AG04449 (cell line): ENCODE results near the gene GET4.

Source experiments
- CTCF ChIA-PET: fragments of 350-600 bp; formaldehyde crosslinking; extraction: SDS; loops from one replicate; lab custom pipeline; 2021; ENCODE audit warnings: antibody characterized with exemption; lab: Yijun Ruan, JAX
- POLR2A ChIA-PET: fragments of 400-600, 350-600 bp; formaldehyde crosslinking; extraction: SDS; loops from one replicate; lab custom pipeline; 2020; ENCODE audit warnings: antibody characterized with exemption, inconsistent platforms; lab: Yijun Ruan, JAX
- DNase-seq: peaks from one replicate; pipeline ENCODE4 v3.0.0-alpha.2; 2010; ENCODE audit warnings: low read depth, low spot score
- H3K4me3 ChIP-seq: 2 replicates; pipeline ENCODE4 v1.5.1; 2011; ENCODE audit warnings: low read depth, mild to moderate bottlenecking, control low read depth, low read length
- TF ChIP-seq, protein P1 (sequence below): IDR thresholded peaks from one replicate; pipeline ENCODE4 v1.5.1; 2011; ENCODE audit warnings: mild to moderate bottlenecking, moderate library complexity, low read length, control low read depth, inconsistent platforms; ENCODE audit not compliant: insufficient read depth; ENCODE audit errors: missing control alignments

Gene GET4

GRCh38 chr7:832968-833424, 43.4 kb upstream of the GET4 start:
- DNase-seq = no peak
- TF ChIP-seq, protein P1, sequence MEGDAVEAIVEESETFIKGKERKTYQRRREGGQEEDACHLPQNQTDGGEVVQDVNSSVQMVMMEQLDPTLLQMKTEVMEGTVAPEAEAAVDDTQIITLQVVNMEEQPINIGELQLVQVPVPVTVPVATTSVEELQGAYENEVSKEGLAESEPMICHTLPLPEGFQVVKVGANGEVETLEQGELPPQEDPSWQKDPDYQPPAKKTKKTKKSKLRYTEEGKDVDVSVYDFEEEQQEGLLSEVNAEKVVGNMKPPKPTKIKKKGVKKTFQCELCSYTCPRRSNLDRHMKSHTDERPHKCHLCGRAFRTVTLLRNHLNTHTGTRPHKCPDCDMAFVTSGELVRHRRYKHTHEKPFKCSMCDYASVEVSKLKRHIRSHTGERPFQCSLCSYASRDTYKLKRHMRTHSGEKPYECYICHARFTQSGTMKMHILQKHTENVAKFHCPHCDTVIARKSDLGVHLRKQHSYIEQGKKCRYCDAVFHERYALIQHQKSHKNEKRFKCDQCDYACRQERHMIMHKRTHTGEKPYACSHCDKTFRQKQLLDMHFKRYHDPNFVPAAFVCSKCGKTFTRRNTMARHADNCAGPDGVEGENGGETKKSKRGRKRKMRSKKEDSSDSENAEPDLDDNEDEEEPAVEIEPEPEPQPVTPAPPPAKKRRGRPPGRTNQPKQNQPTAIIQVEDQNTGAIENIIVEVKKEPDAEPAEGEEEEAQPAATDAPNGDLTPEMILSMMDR = no peak
- no peak overlapping the region for H3K4me3 ChIP-seq
- ChIA-PET CTCF (interaction anchor here (0.6 to 1.3 kb wide), 7 partner anchors 10 to 256 kb away, joined by 3 to 6 read pairs (median 3); no protein-coding TSS in a partner anchor), POLR2A (interaction anchor here (1.0 to 1.3 kb wide), 2 partner anchors 16 to 35 kb away, joined by 3 read pairs; no protein-coding TSS in a partner anchor)

DNA sequence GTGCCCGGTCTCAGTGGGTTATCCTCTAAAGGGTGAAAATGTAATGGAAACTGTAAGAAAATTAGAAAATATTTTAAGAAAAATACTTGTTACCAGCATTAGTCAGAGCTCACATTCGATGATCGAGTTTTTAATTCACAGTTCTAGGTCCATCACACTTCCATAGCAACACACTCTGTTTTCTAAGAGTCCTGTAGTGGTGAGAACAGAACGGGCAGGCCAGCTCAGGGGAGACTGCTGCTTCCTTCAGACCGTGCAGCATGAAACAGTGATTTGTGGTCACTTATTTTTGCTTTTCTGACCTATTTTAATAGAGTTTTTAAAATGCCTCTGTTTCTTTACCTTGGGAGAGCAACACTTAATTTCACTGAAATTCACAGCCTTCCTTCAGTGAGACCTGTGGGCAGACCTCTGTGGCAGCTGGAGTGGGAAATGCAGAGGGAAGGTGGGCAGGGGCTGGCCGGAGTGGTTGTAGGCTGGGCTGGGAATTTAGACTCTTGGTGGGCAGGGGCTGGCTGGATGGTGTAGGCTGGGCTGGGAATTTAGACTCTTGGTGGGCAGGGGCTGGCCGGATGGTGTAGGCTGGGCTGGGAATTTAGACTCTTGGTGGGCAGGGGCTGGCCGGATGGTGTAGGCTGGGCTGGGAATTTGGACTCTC, 42.6 kb upstream of the GET4 start:
- POLR2A ChIA-PET = interaction anchor here (1.0 to 1.3 kb wide), 2 partner anchors 16 to 34 kb away, joined by 3 read pairs; no protein-coding TSS in a partner anchor
- H3K4me3 ChIP-seq = no peak overlapping the region
- CTCF ChIA-PET = interaction anchor here (0.6 to 1.3 kb wide), 6 partner anchors 9 to 255 kb away, joined by 3 to 6 read pairs (median 3); no protein-coding TSS in a partner anchor
- TF ChIP-seq, protein P1 = no peak
- DNase-seq = no peak

DNA sequence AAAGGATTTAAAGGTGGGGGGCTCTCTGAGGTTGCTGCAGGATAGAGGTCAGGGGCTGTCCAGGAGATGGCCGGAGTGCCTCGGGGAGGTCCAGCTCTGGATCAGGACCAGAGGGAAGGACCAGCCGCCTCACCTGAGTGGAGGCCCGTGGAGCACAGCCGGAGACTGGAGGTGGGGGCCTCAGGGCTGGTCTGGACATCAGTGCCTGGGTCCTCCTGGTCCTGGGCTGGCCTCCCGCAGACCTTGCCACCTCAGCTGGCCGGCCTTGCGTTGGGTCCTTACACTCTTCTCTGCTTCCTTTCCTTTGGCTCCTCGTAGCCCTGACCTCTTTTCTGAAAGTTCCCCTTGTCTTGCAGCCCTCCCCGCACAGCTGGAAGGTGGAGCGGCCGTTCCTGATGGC, 42.1 kb upstream of the GET4 start:
- ChIA-PET POLR2A (interaction anchor here (1.3 kb wide), 1 partner anchor 33 kb away, joined by 3 read pairs; no protein-coding TSS in a partner anchor), CTCF (interaction anchor here (1.2 kb wide), 1 partner anchor 9 kb away, joined by 3 read pairs; no protein-coding TSS in a partner anchor)
- no peak for DNase-seq
- TF ChIP-seq, protein P1 = no peak
- no peak overlapping the region for H3K4me3 ChIP-seq

DNA sequence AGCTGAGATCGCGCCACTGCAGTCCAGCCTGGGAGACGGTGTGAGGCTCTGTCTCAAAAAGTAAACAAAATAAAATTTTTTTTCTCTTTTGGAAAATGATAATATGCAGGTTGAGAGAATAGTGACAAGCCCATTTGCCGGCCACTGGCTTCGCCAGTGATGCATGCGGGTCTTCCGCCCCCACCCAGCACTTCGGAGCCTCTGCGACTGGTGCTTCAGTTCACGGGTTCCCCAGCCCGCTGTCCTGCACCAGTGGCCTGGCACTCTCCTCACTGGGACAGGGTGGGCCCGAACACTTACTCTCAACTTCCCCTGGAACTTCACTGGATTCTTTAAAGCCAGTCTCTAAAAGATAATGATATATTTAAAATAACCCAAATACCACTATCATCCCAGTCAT, 41.3 kb upstream of the GET4 start:
- ChIA-PET POLR2A (no interaction called here), CTCF (interaction anchor here (1.1 to 2.2 kb wide), 2 partner anchors 23 to 38 kb away, joined by 3 to 12 read pairs; no protein-coding TSS in a partner anchor)
- H3K4me3 ChIP-seq = no peak overlapping the region
- DNase-seq = no peak
- TF ChIP-seq, protein P1 = no peak

- TF ChIP-seq, protein P1 = no peak
- CTCF ChIA-PET = interaction anchor here (0.9 to 2.2 kb wide), 11 partner anchors 10 to 47 kb away, joined by 3 to 17 read pairs (median 7); no protein-coding TSS in a partner anchor
- POLR2A ChIA-PET = no interaction called here
- no peak overlapping the region for H3K4me3 ChIP-seq
- DNase-seq = no peak
Observed at GRCh38 chr7:835485-836401, 40.6 kb upstream of the GET4 start.
